Pancreas (tissue), 10 donors: ENCODE data around the gene PTGER3. TPM values are rescaled to one million over a fixed set of nuclear protein-coding genes. Genes with fewer than 3 reads are reported as not detected.

Experiments used
- ATAC-seq, 4 donors: fragments of 200-7000 bp; cut with Tn5 transposase; one replicate each; pipeline versions ENCODE4 v1.8.0 to v1.9.1; 2020; ENCODE audit warnings: mild to moderate bottlenecking in 4 of 4, moderate library complexity in 4 of 4
- DNase-seq, 6 donors: peaks; one replicate each; pipeline ENCODE4 v3.0.0-alpha.2; 2020
- FAIRE-seq: peaks from 2 replicates; lab custom pipeline; 2012; peaks lifted over from hg19 to GRCh38; lab: Jason Lieb, UNC
- H3K27ac ChIP-seq, 4 donors: fragments of 200-600 bp; sonication (generic); 1 replicate in 3 of 4; 2 replicates in 1 of 4; pipeline versions ENCODE4 v1.5.0 to v1.8.0; 2020
- H3K27me3 ChIP-seq, 4 donors: fragments of 200-600 bp; one replicate each; pipeline ENCODE4 v1.8.0; 2021
- H3K36me3 ChIP-seq, 3 donors: fragments of 200-600 bp; sonication (generic) in 1 of 3; one replicate each; pipeline versions ENCODE4 v1.5.0 to v1.8.0; 2020 to 2021
- H3K4me1 ChIP-seq, 3 donors: fragments of 200-600 bp; one replicate each; pipeline ENCODE4 v1.8.0; 2021
- H3K4me3 ChIP-seq, 4 donors: fragments of 200-600 bp; sonication (generic) in 2 of 4; one replicate each; pipeline versions ENCODE4 v1.5.0 to v1.8.0; 2020 to 2021
- H3K9me3 ChIP-seq, 4 donors: fragments of 200-600 bp; one replicate each; pipeline ENCODE4 v1.8.0; 2021
- WGBS, 2 donors: extraction: QIAGEN DNeasy Blood & Tissue Kit; methylation state at CpG; one replicate each; pipeline ENCODE4 v1.1.7; 2013; 5-methylcytosine and 5-hydroxymethylcytosine counted together
- intact Hi-C, 3 donors: fragments of 100-400 bp; cut with DNase I; formaldehyde crosslinking; loops; one replicate each; pipeline versions ENCODE4 v1.11.1 to v1.14.2; 2022
- polyA plus RNA-seq, 2 donors: library from polyadenylated mRNA; stranded (reverse); fragments of 200-250 nt; gene quantifications; one replicate each; pipeline ENCODE4 v1.2.3, GENCODE V29; 2013
- total RNA-seq, 6 donors: library from RNA; stranded (reverse); fragmentation: NEBNext Ultra II Directional in 4 of 6; extraction: Animal tissue kit (Norgen Biotek cat#: 25700) in 4 of 6; gene quantifications; one replicate each; pipeline versions ENCODE4 v1.2.1 to v1.2.4, GENCODE V29; 2021 to 2023
- TF ChIP-seq, protein P1 (sequence below), 4 donors: fragments of 200-600 bp; sonication (generic) in 3 of 4; IDR thresholded peaks; one replicate each; pipeline versions ENCODE4 v1.5.0 to v1.8.0; 2021; ENCODE audit warnings: antibody characterized with exemption in 4 of 4
- donor health status: healthy with polysubstance abuse.
- donor health status: DM: no; HTN: no; CAD: no; lungs with moderate emphysema.
- donor health status: DM: no; HTN: no; CAD: no.
- donor health status: control.
- donor health status: control.
- donor health status: Bipolar disorder and iron deficiency.
- donor health status: DM: yes; HTN: yes; CAD: no.
- donor health status: DM: no; HTN: no; CAD: no.
- donor health status: DM: no; HTN: no; CAD: no.
- donor health status: DM: yes; HTN: yes; CAD: no.

The PTGER3 gene
- total and polyA plus RNA-seq, 8 donors: 3.2 to 7.7 (median 6.0) TPM

GRCh38 chr1:71041806-71042205, 5.8 kb downstream of the PTGER3 start:
- FAIRE-seq (no peak), DNase-seq (no peak), ATAC-seq (peak in 1 of 4 donors; percentile 6)
- Histone ChIP-seq H3K9me3 (no peaks in the 10 kb centered on the region), H3K36me3 (no peaks in the 10 kb centered on the region), H3K27ac (no peak overlapping the region), H3K4me1 (peaks cover 0 to 7% (median 0%) of the 10 kb centered on the region in 3 donors), H3K4me3 (no peak overlapping the region), H3K27me3 (no peaks in the 10 kb centered on the region)
- intact Hi-C loops: loop anchor here in 1 of 3 donors (10.0 kb wide), 1 partner anchor 507 kb away; no protein-coding TSS in a partner anchor
- 74 to 77% methylated on average over 2 of the region's 2 CpGs for WGBS, 2 donors
- TF ChIP-seq, protein P1, sequence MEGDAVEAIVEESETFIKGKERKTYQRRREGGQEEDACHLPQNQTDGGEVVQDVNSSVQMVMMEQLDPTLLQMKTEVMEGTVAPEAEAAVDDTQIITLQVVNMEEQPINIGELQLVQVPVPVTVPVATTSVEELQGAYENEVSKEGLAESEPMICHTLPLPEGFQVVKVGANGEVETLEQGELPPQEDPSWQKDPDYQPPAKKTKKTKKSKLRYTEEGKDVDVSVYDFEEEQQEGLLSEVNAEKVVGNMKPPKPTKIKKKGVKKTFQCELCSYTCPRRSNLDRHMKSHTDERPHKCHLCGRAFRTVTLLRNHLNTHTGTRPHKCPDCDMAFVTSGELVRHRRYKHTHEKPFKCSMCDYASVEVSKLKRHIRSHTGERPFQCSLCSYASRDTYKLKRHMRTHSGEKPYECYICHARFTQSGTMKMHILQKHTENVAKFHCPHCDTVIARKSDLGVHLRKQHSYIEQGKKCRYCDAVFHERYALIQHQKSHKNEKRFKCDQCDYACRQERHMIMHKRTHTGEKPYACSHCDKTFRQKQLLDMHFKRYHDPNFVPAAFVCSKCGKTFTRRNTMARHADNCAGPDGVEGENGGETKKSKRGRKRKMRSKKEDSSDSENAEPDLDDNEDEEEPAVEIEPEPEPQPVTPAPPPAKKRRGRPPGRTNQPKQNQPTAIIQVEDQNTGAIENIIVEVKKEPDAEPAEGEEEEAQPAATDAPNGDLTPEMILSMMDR (IDR thresholded peaks at IDR 0.05): no peak

GRCh38 chr1:71039661-71040262, 7.9 kb downstream of the PTGER3 start:
- DNase-seq (no peak), FAIRE-seq (no peak), ATAC-seq (no peak)
- no peaks in the 10 kb centered on the region for H3K27me3 ChIP-seq
- no peak overlapping the region for H3K4me3 ChIP-seq
- no peaks in the 10 kb centered on the region for H3K9me3 ChIP-seq
- H3K4me1 ChIP-seq: peaks cover 0 to 4% (median 0%) of the 10 kb centered on the region in 3 donors
- TF ChIP-seq, protein P1 (IDR thresholded peaks at IDR 0.05): no peak
- H3K27ac ChIP-seq: no peak overlapping the region
- intact Hi-C loops: loop anchor here in 1 of 3 donors (10.0 kb wide), 1 partner anchor 505 kb away; no protein-coding TSS in a partner anchor
- H3K36me3 ChIP-seq: no peaks in the 10 kb centered on the region

GRCh38 chr1:71038942-71039341, 8.7 kb downstream of the PTGER3 start:
- TF ChIP-seq, protein P1 (IDR thresholded peaks at IDR 0.05): no peak
- 56% methylated on average over 2 of the region's 2 CpGs for WGBS, 2 donors
- intact Hi-C loops: no loop called here

DNA sequence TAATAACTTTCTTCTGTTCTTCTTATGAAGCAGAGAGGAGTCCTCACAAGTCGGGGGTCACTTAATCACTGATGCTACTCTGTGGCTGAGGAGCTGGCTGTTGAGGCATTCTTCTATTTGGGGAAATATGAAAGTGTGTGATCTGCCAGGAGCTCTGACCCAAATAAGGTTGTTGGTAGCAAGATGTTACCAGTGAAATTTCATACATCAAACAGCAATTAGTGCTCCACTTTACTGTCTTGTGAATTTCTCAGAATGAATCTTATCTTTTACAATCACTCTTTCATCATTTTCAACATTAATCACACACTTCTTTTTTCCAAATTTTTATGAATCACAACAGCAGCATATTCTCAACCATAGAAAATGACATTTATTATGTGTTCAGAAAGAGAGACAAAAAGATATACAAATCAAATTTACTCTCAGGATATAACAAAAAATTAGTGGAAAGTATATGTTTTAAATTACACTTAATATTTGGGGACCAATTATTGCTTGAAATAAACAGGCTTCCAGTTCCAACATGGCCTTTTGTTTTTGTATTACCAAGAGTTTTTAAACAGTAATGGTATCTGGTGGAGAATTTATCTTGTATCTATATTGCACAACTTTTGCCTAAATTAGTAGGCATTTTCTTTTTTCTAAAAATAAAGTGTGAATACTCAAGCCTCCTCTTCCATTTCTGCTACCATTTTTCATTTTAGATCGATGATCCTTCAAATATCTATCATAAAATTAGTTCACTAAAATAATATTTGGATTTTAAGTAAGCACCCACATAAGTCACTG, 9.6 kb downstream of the PTGER3 start:
- H3K27me3 ChIP-seq: no peaks in the 10 kb centered on the region
- no peak for ATAC-seq
- TF ChIP-seq, protein P1 (IDR thresholded peaks at IDR 0.05): no peak
- no peak overlapping the region for H3K4me3 ChIP-seq
- no peak for FAIRE-seq
- no peaks in the 10 kb centered on the region for H3K9me3 ChIP-seq
- DNase-seq: no peak
- H3K36me3 ChIP-seq: no peaks in the 10 kb centered on the region
- 88 to 93% methylated on average over 2 of the region's 2 CpGs for WGBS, 2 donors
- no peaks in the 10 kb centered on the region for H3K4me1 ChIP-seq
- no peak overlapping the region for H3K27ac ChIP-seq
- intact Hi-C loops: no loop called here

More at GRCh38 chr1:71038942-71039341, 8.7 kb downstream of the PTGER3 start:
- no peak overlapping the region for H3K4me3 ChIP-seq
- no peaks in the 10 kb centered on the region for H3K4me1 ChIP-seq
- FAIRE-seq: no peak
- H3K36me3 ChIP-seq: no peaks in the 10 kb centered on the region
- no peak for ATAC-seq
- H3K9me3 ChIP-seq: no peaks in the 10 kb centered on the region
- no peak overlapping the region for H3K27ac ChIP-seq
- DNase-seq: no peak
- no peaks in the 10 kb centered on the region for H3K27me3 ChIP-seq
